SJCRH30 (cell line): ENCODE data around the gene CAMK1G. TPM values are rescaled to one million over a fixed set of nuclear protein-coding genes. Genes with fewer than 3 reads are reported as not detected.

Experiments used
- DNase-seq, 2 experiments: peaks; one replicate each; pipeline ENCODE4 v3.0.0-alpha.2; 2015 to 2020
- H3K27ac ChIP-seq: fragments of 250-450 bp; sonication (Bioruptor Pico); 2 replicates; pipeline ENCODE4 v1.5.1; 2020; ENCODE audit warnings: mild to moderate bottlenecking, moderate library complexity
- H3K27me3 ChIP-seq: fragments of 250-450 bp; sonication (Bioruptor Pico); 2 replicates; pipeline ENCODE4 v1.5.1; 2020; ENCODE audit warnings: mild to moderate bottlenecking, moderate library complexity
- H3K36me3 ChIP-seq: fragments of 250-450 bp; sonication (Bioruptor Pico); 2 replicates; pipeline ENCODE4 v1.5.1; 2020; ENCODE audit warnings: mild to moderate bottlenecking, moderate library complexity
- H3K4me1 ChIP-seq: fragments of 250-450 bp; sonication (Bioruptor Pico); 2 replicates; pipeline ENCODE4 v1.5.1; 2020; ENCODE audit warnings: mild to moderate bottlenecking, moderate library complexity
- H3K4me3 ChIP-seq: fragments of 250-450 bp; sonication (Bioruptor Pico); 2 replicates; pipeline ENCODE4 v1.5.1; 2020; ENCODE audit warnings: mild to moderate bottlenecking, moderate library complexity
- H3K9me3 ChIP-seq: fragments of 250-450 bp; sonication (Bioruptor Pico); replicated peaks from 2 replicates; pipeline ENCODE4 v1.5.1; 2020; ENCODE audit warnings: mild to moderate bottlenecking, moderate library complexity
- total RNA-seq: library from RNA; depleted of rRNA; stranded (reverse); fragments of >200 nt; shearing (Covaris generic); gene quantifications from 2 replicates; pipeline ENCODE4 v1.2.3, GENCODE V29; 2014; rRNA removed

CAMK1G gene
- total RNA-seq, 1 experiment from 2014 or later: not detected

DNA sequence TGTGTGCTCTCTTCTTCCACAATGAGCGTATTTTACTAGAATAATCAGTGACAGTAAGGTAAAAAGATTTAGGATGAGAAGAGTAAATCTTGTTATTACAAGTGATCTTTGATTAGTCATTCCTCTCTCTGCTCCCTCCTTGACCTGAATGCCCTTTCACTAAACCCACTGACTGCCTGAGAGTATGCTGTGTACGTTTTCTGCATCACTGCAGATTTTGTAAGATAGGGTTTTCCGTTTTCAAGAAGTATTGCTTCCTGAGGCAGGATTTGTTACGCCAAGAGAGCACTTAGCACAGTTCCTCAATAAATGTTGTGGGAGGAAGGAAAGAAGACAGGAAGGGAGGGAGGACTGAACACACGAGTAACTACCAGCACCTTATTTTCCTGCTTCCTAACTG lies 76.4 kb downstream of the CAMK1G start:
- Histone ChIP-seq H3K4me3 (no peak overlapping the region), H3K4me1 (peaks cover 3% of the 10 kb centered on the region), H3K27ac (no peak overlapping the region), H3K27me3 (no peaks in the 10 kb centered on the region), H3K36me3 (no peaks in the 10 kb centered on the region), H3K9me3 (no peaks in the 10 kb centered on the region)
- no peak for DNase-seq

DNA sequence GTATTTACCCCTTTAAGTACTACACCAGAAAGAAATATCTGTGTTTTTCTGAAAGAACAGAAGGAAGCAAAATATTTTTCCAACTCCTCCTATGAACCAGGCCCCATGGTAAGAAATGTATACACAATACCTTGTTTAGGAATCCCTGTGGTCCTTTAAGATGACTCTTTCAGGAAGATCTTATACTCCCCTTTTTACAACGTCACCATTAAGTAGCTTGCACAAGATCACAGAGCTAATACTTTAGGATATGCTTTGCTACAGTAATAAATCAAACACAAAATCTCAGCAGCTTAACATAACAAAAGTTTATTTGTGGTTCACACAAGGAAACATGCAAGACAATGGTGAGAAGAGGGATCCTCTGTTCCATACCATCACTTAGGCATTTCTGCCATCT lies 77.6 kb downstream of the CAMK1G start:
- no peaks in the 10 kb centered on the region for H3K27me3 ChIP-seq
- no peak overlapping the region for H3K27ac ChIP-seq
- H3K9me3 ChIP-seq: no peaks in the 10 kb centered on the region
- no peaks in the 10 kb centered on the region for H3K36me3 ChIP-seq
- H3K4me3 ChIP-seq: no peak overlapping the region
- H3K4me1 ChIP-seq: peaks cover 3% of the 10 kb centered on the region
- no peak for DNase-seq

- no peak for DNase-seq
- H3K27ac ChIP-seq: no peak overlapping the region
- H3K36me3 ChIP-seq: no peaks in the 10 kb centered on the region
- H3K9me3 ChIP-seq: no peaks in the 10 kb centered on the region
- H3K4me1 ChIP-seq: peaks cover 3% of the 10 kb centered on the region
- no peaks in the 10 kb centered on the region for H3K27me3 ChIP-seq
- no peak overlapping the region for H3K4me3 ChIP-seq
Measured at GRCh38 chr1:209662879-209663327, 79.4 kb downstream of the CAMK1G start.

Other genes with a start within 250 kb of the CAMK1G start
- 8.9 and 9.1 TPM in 2 replicates for gene LAMB3, start 68.7 kb downstream of the CAMK1G start, total RNA-seq
- gene G0S2, start 91.7 kb downstream of the CAMK1G start, total RNA-seq: 1.3 and 1.8 TPM in 2 replicates
- gene HSD11B1, start 121.1 kb downstream of the CAMK1G start, total RNA-seq: not detected in 2 replicates
- gene TRAF3IP3, start 172.3 kb downstream of the CAMK1G start, total RNA-seq: 0.06 TPM in 1 of 2 replicates, not detected in the other
- 5.4 and 6.0 TPM in 2 replicates for gene C1orf74, start 200.8 kb downstream of the CAMK1G start, total RNA-seq
- gene IRF6, start 222.4 kb downstream of the CAMK1G start, total RNA-seq: not detected in 2 replicates
- gene UTP25, start 244.3 kb downstream of the CAMK1G start, total RNA-seq: 13.3 and 14.2 TPM in 2 replicates